Muscle layer of duodenum (tissue), 2 donors: ENCODE measurements around the gene INPP5E.
A peak's percentile ranks its signal among the peaks of the same experiment; 100 is the strongest.

Experiments
- H3K27ac ChIP-seq: one replicate; pipeline ENCODE4 v1.7.0; 2013; ENCODE audit warnings: mild to moderate bottlenecking, low read length
- H3K27me3 ChIP-seq: one replicate; pipeline ENCODE4 v1.7.0; 2013; ENCODE audit warnings: low read depth, mild to moderate bottlenecking, control low read depth, low read length
- H3K36me3 ChIP-seq, 2 donors: one replicate each; pipeline ENCODE4 v1.7.0; 2013; ENCODE audit warnings: low read length in 2 of 2, control low read depth in 1 of 2, mild to moderate bottlenecking in 1 of 2; ENCODE audit not compliant: insufficient read depth in 2 of 2, control insufficient read depth in 1 of 2
- H3K4me1 ChIP-seq, 2 donors: one replicate each; pipeline ENCODE4 v1.7.0; 2013; ENCODE audit warnings: low read length in 2 of 2, mild to moderate bottlenecking in 2 of 2, control low read depth in 1 of 2, moderate library complexity in 1 of 2; ENCODE audit not compliant: insufficient read depth in 2 of 2, control insufficient read depth in 1 of 2
- H3K4me3 ChIP-seq, 2 donors: one replicate each; pipeline ENCODE4 v1.7.0; 2013; ENCODE audit warnings: low read length in 2 of 2, low read depth in 1 of 2, mild to moderate bottlenecking in 1 of 2
- H3K9me3 ChIP-seq, 2 donors: one replicate each; pipeline ENCODE4 v1.7.0; 2013; ENCODE audit warnings: low read length in 2 of 2, control low read depth in 1 of 2, mild to moderate bottlenecking in 1 of 2; ENCODE audit not compliant: control insufficient read depth in 1 of 2
- donor health status: healthy.

The INPP5E gene

GRCh38 chr9:136442265-136442664 lies 2.6 kb upstream of the INPP5E start:
- no peak overlapping the region for H3K4me3 ChIP-seq
- H3K27ac ChIP-seq: no peak overlapping the region
- H3K27me3 ChIP-seq: no peaks in the 10 kb centered on the region
- peaks cover 56 to 65% of the 10 kb centered on the region in 2 donors for H3K36me3 ChIP-seq
- peaks cover 4 to 24% of the 10 kb centered on the region in 2 donors for H3K4me1 ChIP-seq
- no peaks in the 10 kb centered on the region for H3K9me3 ChIP-seq

- peaks cover 51 to 60% of the 10 kb centered on the region in 2 donors for H3K36me3 ChIP-seq
- H3K4me3 ChIP-seq: no peak overlapping the region
- peaks cover 8 to 29% of the 10 kb centered on the region in 2 donors for H3K4me1 ChIP-seq
- H3K27me3 ChIP-seq: no peaks in the 10 kb centered on the region
- no peak overlapping the region for H3K27ac ChIP-seq
- H3K9me3 ChIP-seq: no peaks in the 10 kb centered on the region
These were observed 2.1 kb upstream of the INPP5E start for GRCh38 chr9:136441681-136442245.

GRCh38 chr9:136441191-136441680 lies 1.6 kb upstream of the INPP5E start:
- no peak overlapping the region for H3K4me3 ChIP-seq
- no peaks in the 10 kb centered on the region for H3K9me3 ChIP-seq
- peaks cover 8 to 35% of the 10 kb centered on the region in 2 donors for H3K4me1 ChIP-seq
- H3K36me3 ChIP-seq: peaks cover 47 to 55% of the 10 kb centered on the region in 2 donors
- H3K27me3 ChIP-seq: no peaks in the 10 kb centered on the region
- H3K27ac ChIP-seq: no peak overlapping the region

GRCh38 chr9:136438548-136439480 lies 831 bp downstream of the INPP5E start:
- H3K27me3 ChIP-seq: no peaks in the 10 kb centered on the region
- H3K4me1 ChIP-seq: peaks cover 8 to 42% of the 10 kb centered on the region in 2 donors
- peak overlapping the region; percentile 72 to 93 for H3K4me3 ChIP-seq
- H3K36me3 ChIP-seq: peaks cover 26 to 36% of the 10 kb centered on the region in 2 donors
- H3K9me3 ChIP-seq: no peaks in the 10 kb centered on the region
- H3K27ac ChIP-seq: no peak overlapping the region

- Histone ChIP-seq H3K27ac (no peak overlapping the region), H3K36me3 (peaks cover 23 to 28% of the 10 kb centered on the region in 2 donors), H3K4me1 (peaks cover 8 to 42% of the 10 kb centered on the region in 2 donors), H3K27me3 (no peaks in the 10 kb centered on the region), H3K9me3 (no peaks in the 10 kb centered on the region), H3K4me3 (peak overlapping the region; percentile 72 to 93)
These were observed 1.7 kb downstream of the INPP5E start for GRCh38 chr9:136437839-136438547.

GRCh38 chr9:136437430-136437829 lies 2.2 kb downstream of the INPP5E start:
- Histone ChIP-seq H3K9me3 (no peaks in the 10 kb centered on the region), H3K4me1 (peaks cover 8 to 42% of the 10 kb centered on the region in 2 donors), H3K27ac (no peak overlapping the region), H3K27me3 (no peaks in the 10 kb centered on the region), H3K4me3 (peak overlapping the region; percentile 35 to 93), H3K36me3 (peaks cover 17 to 26% of the 10 kb centered on the region in 2 donors)

GRCh38 chr9:136436055-136436634 lies 3.5 kb downstream of the INPP5E start:
- Histone ChIP-seq H3K27ac (no peak overlapping the region), H3K4me3 (no peak overlapping the region), H3K36me3 (peaks cover 5 to 21% of the 10 kb centered on the region in 2 donors), H3K4me1 (peaks cover 8 to 42% of the 10 kb centered on the region in 2 donors), H3K9me3 (no peaks in the 10 kb centered on the region), H3K27me3 (no peaks in the 10 kb centered on the region)

- H3K27ac ChIP-seq: no peak overlapping the region
- H3K36me3 ChIP-seq: peaks cover 4 to 26% of the 10 kb centered on the region in 2 donors
- H3K4me3 ChIP-seq: no peak overlapping the region
- H3K4me1 ChIP-seq: peaks cover 8 to 37% of the 10 kb centered on the region in 2 donors
- H3K27me3 ChIP-seq: no peaks in the 10 kb centered on the region
- no peaks in the 10 kb centered on the region for H3K9me3 ChIP-seq
These were observed 5.0 kb downstream of the INPP5E start for GRCh38 chr9:136434580-136435169.

GRCh38 chr9:136433849-136434579 lies 5.6 kb downstream of the INPP5E start:
- Histone ChIP-seq H3K4me3 (no peak overlapping the region), H3K4me1 (peaks cover 8 to 36% of the 10 kb centered on the region in 2 donors), H3K27me3 (no peaks in the 10 kb centered on the region), H3K27ac (no peak overlapping the region), H3K9me3 (no peaks in the 10 kb centered on the region), H3K36me3 (peaks cover 4 to 32% of the 10 kb centered on the region in 2 donors)

GRCh38 chr9:136433043-136433715 lies 6.5 kb downstream of the INPP5E start:
- no peak overlapping the region for H3K4me3 ChIP-seq
- peaks cover 8 to 27% of the 10 kb centered on the region in 2 donors for H3K4me1 ChIP-seq
- no peaks in the 10 kb centered on the region for H3K9me3 ChIP-seq
- H3K36me3 ChIP-seq: peaks cover 4 to 36% of the 10 kb centered on the region in 2 donors
- H3K27ac ChIP-seq: no peak overlapping the region
- no peaks in the 10 kb centered on the region for H3K27me3 ChIP-seq
